MM.1S (cell line): ENCODE measurements around the gene PREX1.

Experiments
- DNase-seq: peaks from one replicate; pipeline ENCODE4 v3.0.0-alpha.2; 2015
- H2AFZ ChIP-seq: fragments of 300-600 bp; sonication (generic); 2 replicates; pipeline ENCODE4 v1.6.0; 2016; ENCODE audit warnings: antibody characterized with exemption, low read length
- H3F3A ChIP-seq: fragments of 300-600 bp; sonication (generic); 2 replicates; pipeline ENCODE4 v1.6.1; 2016; ENCODE audit warnings: mild to moderate bottlenecking, antibody characterized with exemption, low read length, moderate library complexity, mixed read lengths; ENCODE audit not compliant: insufficient read depth
- H3K27ac ChIP-seq: fragments of 300-600 bp; sonication (generic); 2 replicates; pipeline ENCODE4 v1.5.1; 2016; ENCODE audit warnings: mild to moderate bottlenecking, low read length
- H3K27me3 ChIP-seq: fragments of 300-600 bp; sonication (generic); replicated peaks from 2 replicates; pipeline ENCODE4 v1.6.0; 2016; ENCODE audit warnings: low read length; ENCODE audit not compliant: insufficient read depth
- H3K36me3 ChIP-seq: fragments of 300-600 bp; sonication (generic); replicated peaks from 2 replicates; pipeline ENCODE4 v1.6.1; 2016; ENCODE audit warnings: mild to moderate bottlenecking, low read length, mixed read lengths; ENCODE audit not compliant: insufficient read depth
- H3K4me1 ChIP-seq: fragments of 300-600 bp; sonication (generic); 2 replicates; pipeline ENCODE4 v1.6.1; 2016; ENCODE audit warnings: low read length, mixed read lengths
- H3K4me2 ChIP-seq: fragments of 300-600 bp; sonication (generic); 2 replicates; pipeline ENCODE4 v1.6.0; 2016; ENCODE audit warnings: low read depth, low read length
- H3K4me3 ChIP-seq: fragments of 300-600 bp; sonication (generic); 2 replicates; pipeline ENCODE4 v1.5.1; 2016; ENCODE audit warnings: low read length, mixed read lengths
- H3K79me2 ChIP-seq: fragments of 300-600 bp; sonication (generic); 2 replicates; pipeline ENCODE4 v1.6.1; 2016; ENCODE audit warnings: mixed run types, low read length, mixed read lengths
- H3K9ac ChIP-seq: fragments of 300-600 bp; sonication (generic); 2 replicates; pipeline ENCODE4 v1.6.1; 2016; ENCODE audit warnings: low read length, mixed read lengths
- H3K9me2 ChIP-seq: fragments of 300-600 bp; sonication (generic); replicated peaks from 2 replicates; pipeline ENCODE4 v1.6.1; 2016; ENCODE audit warnings: mild to moderate bottlenecking, low read length, mixed read lengths; ENCODE audit not compliant: insufficient read depth
- H3K9me3 ChIP-seq: fragments of 300-600 bp; sonication (generic); replicated peaks from 2 replicates; pipeline ENCODE4 v1.6.1; 2016; ENCODE audit warnings: mild to moderate bottlenecking, low read length, mixed read lengths; ENCODE audit not compliant: insufficient read depth
- H4K20me1 ChIP-seq: fragments of 300-600 bp; sonication (generic); 2 replicates; pipeline ENCODE4 v1.6.1; 2016; ENCODE audit warnings: mild to moderate bottlenecking, low read length, moderate library complexity, mixed read lengths; ENCODE audit not compliant: insufficient read depth
- CTCF ChIP-seq: fragments of 300-600 bp; sonication (generic); IDR thresholded peaks from 2 replicates; pipeline ENCODE4 v1.5.1; 2016; ENCODE audit warnings: antibody characterized with exemption, low read length, mixed read lengths
- EZH2 ChIP-seq: fragments of 300-600 bp; sonication (generic); optimal IDR thresholded peaks from 2 replicates; pipeline ENCODE3; 2017; ENCODE audit warnings: low read depth, mild to moderate bottlenecking, antibody characterized with exemption, low read length, mixed read lengths
- EZH2phosphoT487 ChIP-seq: fragments of 300-600 bp; sonication (generic); IDR thresholded peaks from 2 replicates; pipeline ENCODE4 v1.6.1; 2018; ENCODE audit warnings: antibody characterized with exemption, low read length

PREX1 gene

GRCh38 chr20:48578397-48579098 is 249.3 kb downstream of the PREX1 start:
- Histone ChIP-seq H3K79me2 (no peaks in the 10 kb centered on the region), H3K4me3 (no peak overlapping the region), H3K9me3 (no peaks in the 10 kb centered on the region), H3K4me1 (0 out of 2 replicates have a peak, but pooled peaks cover 1% of the 10 kb centered on the region), H3K9ac (no peak overlapping the region), H3K4me2 (no peak overlapping the region), H3K27me3 (no peaks in the 10 kb centered on the region), H4K20me1 (no peaks in the 10 kb centered on the region), H3K27ac (no peak overlapping the region), H3K36me3 (no peaks in the 10 kb centered on the region), H3K9me2 (no peaks in the 10 kb centered on the region), H2AFZ (no peak overlapping the region), H3F3A (no peaks in the 10 kb centered on the region)
- no peak for TF ChIP-seq EZH2
- no peak for TF ChIP-seq EZH2phosphoT487
- no peak for TF ChIP-seq CTCF
- no peak for DNase-seq

GRCh38 chr20:48577557-48577956 is 250.2 kb downstream of the PREX1 start:
- Histone ChIP-seq H4K20me1 (no peaks in the 10 kb centered on the region), H3K4me3 (no peak overlapping the region), H3K27ac (no peak overlapping the region), H3K79me2 (no peaks in the 10 kb centered on the region), H3K9me2 (no peaks in the 10 kb centered on the region), H3K9ac (no peak overlapping the region), H3K4me2 (no peak overlapping the region), H2AFZ (no peak overlapping the region), H3F3A (no peaks in the 10 kb centered on the region), H3K9me3 (no peaks in the 10 kb centered on the region), H3K36me3 (no peaks in the 10 kb centered on the region), H3K4me1 (0 out of 2 replicates have a peak, but pooled peaks cover 5% of the 10 kb centered on the region), H3K27me3 (no peaks in the 10 kb centered on the region)
- DNase-seq, result no peak
- TF ChIP-seq CTCF, result no peak
- no peak for TF ChIP-seq EZH2
- TF ChIP-seq EZH2phosphoT487, result no peak

- Histone ChIP-seq H3K4me2 (no peak overlapping the region), H3K4me3 (no peak overlapping the region), H4K20me1 (no peaks in the 10 kb centered on the region), H3K9me3 (no peaks in the 10 kb centered on the region), H3K9ac (no peak overlapping the region), H3K79me2 (no peaks in the 10 kb centered on the region), H2AFZ (no peak overlapping the region), H3K27ac (no peak overlapping the region), H3K9me2 (no peaks in the 10 kb centered on the region), H3K4me1 (0 out of 2 replicates have a peak, but pooled peaks cover 5% of the 10 kb centered on the region), H3K27me3 (no peaks in the 10 kb centered on the region), H3K36me3 (no peaks in the 10 kb centered on the region), H3F3A (no peaks in the 10 kb centered on the region)
- TF ChIP-seq EZH2, result no peak
- TF ChIP-seq CTCF, result no peak
- TF ChIP-seq EZH2phosphoT487, result no peak
- no peak for DNase-seq
Measured at GRCh38 chr20:48574383-48574782, 253.4 kb downstream of the PREX1 start.
